Neural cell (in vitro differentiated cells): ENCODE measurements around the gene DMGDH.

Experiments used
- EZH2 ChIP-seq: fragments of 200-600, 300-800 bp; shearing (Covaris generic), sonication (generic); IDR thresholded peaks from 2 replicates; pipeline ENCODE4 v1.6.1; 2014; ENCODE audit warnings: antibody characterized with exemption, low read length, borderline replicate concordance, mild to moderate bottlenecking; ENCODE audit not compliant: insufficient read depth, poor library complexity, severe bottlenecking
- MXI1 ChIP-seq: fragments of 450-650 bp; conservative IDR thresholded peaks from 2 replicates; pipeline ENCODE4 v1.6.1; 2014; ENCODE audit warnings: antibody characterized with exemption, mild to moderate bottlenecking; ENCODE audit not compliant: poor library complexity, severe bottlenecking
- RAD21 ChIP-seq: fragments of 450-650 bp; conservative IDR thresholded peaks from 2 replicates; pipeline ENCODE4 v1.6.1; 2014; ENCODE audit warnings: antibody characterized with exemption, mild to moderate bottlenecking, moderate library complexity
- SMC3 ChIP-seq: fragments of 450-650 bp; conservative IDR thresholded peaks from 2 replicates; pipeline ENCODE4 v1.6.1; 2014; ENCODE audit warnings: antibody characterized with exemption, mild to moderate bottlenecking, moderate library complexity; ENCODE audit not compliant: poor library complexity
- TAF1 ChIP-seq: IDR thresholded peaks from 2 replicates; pipeline ENCODE4 v1.6.1; 2012; ENCODE audit warnings: low read depth
- TF ChIP-seq, protein P1 (sequence below): fragments of 450-650 bp; IDR thresholded peaks from 2 replicates; pipeline ENCODE4 v1.5.1; 2014; ENCODE audit warnings: antibody characterized with exemption, mild to moderate bottlenecking, moderate library complexity; ENCODE audit not compliant: poor library complexity, severe bottlenecking
- TF ChIP-seq, protein P2 (sequence below): IDR thresholded peaks from 2 replicates; pipeline ENCODE4 v1.6.1; 2012; ENCODE audit warnings: borderline replicate concordance

DNA sequence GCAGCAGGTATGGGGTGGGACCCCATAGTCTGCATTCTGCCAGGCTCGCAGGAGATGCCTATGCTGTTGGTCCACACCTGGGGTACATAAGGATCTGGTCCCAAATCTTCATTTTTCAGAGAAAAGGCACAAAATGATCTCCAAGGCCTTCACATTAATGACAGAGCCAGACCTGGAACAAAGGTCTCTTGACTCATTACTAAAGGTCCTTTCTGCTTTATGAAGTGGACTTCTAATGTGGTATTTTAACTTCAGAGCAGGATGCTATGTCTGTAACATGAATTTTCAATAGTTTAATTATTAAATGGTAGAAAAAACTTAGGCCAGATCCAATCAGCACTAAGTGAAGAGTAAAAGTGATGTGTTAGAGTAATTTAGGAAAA lies 38.0 kb downstream of the DMGDH start:
- TF ChIP-seq MXI1 (no peak), SMC3 (no peak), EZH2 (no peak), TAF1 (no peak), RAD21 (no peak)
- TF ChIP-seq, protein P1, sequence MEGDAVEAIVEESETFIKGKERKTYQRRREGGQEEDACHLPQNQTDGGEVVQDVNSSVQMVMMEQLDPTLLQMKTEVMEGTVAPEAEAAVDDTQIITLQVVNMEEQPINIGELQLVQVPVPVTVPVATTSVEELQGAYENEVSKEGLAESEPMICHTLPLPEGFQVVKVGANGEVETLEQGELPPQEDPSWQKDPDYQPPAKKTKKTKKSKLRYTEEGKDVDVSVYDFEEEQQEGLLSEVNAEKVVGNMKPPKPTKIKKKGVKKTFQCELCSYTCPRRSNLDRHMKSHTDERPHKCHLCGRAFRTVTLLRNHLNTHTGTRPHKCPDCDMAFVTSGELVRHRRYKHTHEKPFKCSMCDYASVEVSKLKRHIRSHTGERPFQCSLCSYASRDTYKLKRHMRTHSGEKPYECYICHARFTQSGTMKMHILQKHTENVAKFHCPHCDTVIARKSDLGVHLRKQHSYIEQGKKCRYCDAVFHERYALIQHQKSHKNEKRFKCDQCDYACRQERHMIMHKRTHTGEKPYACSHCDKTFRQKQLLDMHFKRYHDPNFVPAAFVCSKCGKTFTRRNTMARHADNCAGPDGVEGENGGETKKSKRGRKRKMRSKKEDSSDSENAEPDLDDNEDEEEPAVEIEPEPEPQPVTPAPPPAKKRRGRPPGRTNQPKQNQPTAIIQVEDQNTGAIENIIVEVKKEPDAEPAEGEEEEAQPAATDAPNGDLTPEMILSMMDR, result no peak
- TF ChIP-seq, protein P2, sequence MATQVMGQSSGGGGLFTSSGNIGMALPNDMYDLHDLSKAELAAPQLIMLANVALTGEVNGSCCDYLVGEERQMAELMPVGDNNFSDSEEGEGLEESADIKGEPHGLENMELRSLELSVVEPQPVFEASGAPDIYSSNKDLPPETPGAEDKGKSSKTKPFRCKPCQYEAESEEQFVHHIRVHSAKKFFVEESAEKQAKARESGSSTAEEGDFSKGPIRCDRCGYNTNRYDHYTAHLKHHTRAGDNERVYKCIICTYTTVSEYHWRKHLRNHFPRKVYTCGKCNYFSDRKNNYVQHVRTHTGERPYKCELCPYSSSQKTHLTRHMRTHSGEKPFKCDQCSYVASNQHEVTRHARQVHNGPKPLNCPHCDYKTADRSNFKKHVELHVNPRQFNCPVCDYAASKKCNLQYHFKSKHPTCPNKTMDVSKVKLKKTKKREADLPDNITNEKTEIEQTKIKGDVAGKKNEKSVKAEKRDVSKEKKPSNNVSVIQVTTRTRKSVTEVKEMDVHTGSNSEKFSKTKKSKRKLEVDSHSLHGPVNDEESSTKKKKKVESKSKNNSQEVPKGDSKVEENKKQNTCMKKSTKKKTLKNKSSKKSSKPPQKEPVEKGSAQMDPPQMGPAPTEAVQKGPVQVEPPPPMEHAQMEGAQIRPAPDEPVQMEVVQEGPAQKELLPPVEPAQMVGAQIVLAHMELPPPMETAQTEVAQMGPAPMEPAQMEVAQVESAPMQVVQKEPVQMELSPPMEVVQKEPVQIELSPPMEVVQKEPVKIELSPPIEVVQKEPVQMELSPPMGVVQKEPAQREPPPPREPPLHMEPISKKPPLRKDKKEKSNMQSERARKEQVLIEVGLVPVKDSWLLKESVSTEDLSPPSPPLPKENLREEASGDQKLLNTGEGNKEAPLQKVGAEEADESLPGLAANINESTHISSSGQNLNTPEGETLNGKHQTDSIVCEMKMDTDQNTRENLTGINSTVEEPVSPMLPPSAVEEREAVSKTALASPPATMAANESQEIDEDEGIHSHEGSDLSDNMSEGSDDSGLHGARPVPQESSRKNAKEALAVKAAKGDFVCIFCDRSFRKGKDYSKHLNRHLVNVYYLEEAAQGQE, result no peak
